Activated CD8-positive, alpha-beta memory T cell treated with anti-CD3 and anti-CD28 coated beads, Interleukin-2, amount 10 ng/mL, durations not matched to agents 7 days and 5 days (primary cell): ENCODE results near the gene ATP2C2. TPM values are rescaled to one million over a fixed set of nuclear protein-coding genes. Genes with fewer than 3 reads are reported as not detected.

Source experiments
- ATAC-seq: fragments of 150-1000 bp; cut with Tn5 transposase; one replicate; pipeline ENCODE4 v1.10.0; 2021; ENCODE audit warnings: moderate library complexity
- CTCF ChIA-PET: fragments of 350-600 bp; sonication (Branson Sonifier 250); formaldehyde crosslinking; loops from one replicate; lab custom pipeline; 2021; ENCODE audit warnings: antibody characterized with exemption; lab: Charles Lee
- DNase-seq: peaks from one replicate; pipeline ENCODE4 v3.0.0-alpha.2; 2020
- H3K27ac Mint-ChIP-seq: one replicate; pipeline ENCODE4 v1.8.0; 2021; ENCODE audit warnings: mild to moderate bottlenecking, mixed read lengths
- H3K27me3 Mint-ChIP-seq: one replicate; pipeline ENCODE4 v1.8.0; 2021; ENCODE audit warnings: mixed read lengths
- H3K36me3 Mint-ChIP-seq: one replicate; pipeline ENCODE4 v1.8.0; 2021; ENCODE audit warnings: mild to moderate bottlenecking, mixed read lengths
- H3K4me1 Mint-ChIP-seq: one replicate; pipeline ENCODE4 v1.8.0; 2021; ENCODE audit warnings: mixed read lengths
- H3K4me3 Mint-ChIP-seq: one replicate; pipeline ENCODE4 v1.8.0; 2021; ENCODE audit warnings: mild to moderate bottlenecking, moderate library complexity, mixed read lengths
- H3K9me3 Mint-ChIP-seq: one replicate; pipeline ENCODE4 v1.8.0; 2022; ENCODE audit warnings: low read depth, mixed read lengths
- total RNA-seq, 2 experiments: library from RNA; stranded (reverse); gene quantifications; one replicate each; pipeline ENCODE4 v1.2.3, GENCODE V29; 2021

The ATP2C2 gene, protein sequence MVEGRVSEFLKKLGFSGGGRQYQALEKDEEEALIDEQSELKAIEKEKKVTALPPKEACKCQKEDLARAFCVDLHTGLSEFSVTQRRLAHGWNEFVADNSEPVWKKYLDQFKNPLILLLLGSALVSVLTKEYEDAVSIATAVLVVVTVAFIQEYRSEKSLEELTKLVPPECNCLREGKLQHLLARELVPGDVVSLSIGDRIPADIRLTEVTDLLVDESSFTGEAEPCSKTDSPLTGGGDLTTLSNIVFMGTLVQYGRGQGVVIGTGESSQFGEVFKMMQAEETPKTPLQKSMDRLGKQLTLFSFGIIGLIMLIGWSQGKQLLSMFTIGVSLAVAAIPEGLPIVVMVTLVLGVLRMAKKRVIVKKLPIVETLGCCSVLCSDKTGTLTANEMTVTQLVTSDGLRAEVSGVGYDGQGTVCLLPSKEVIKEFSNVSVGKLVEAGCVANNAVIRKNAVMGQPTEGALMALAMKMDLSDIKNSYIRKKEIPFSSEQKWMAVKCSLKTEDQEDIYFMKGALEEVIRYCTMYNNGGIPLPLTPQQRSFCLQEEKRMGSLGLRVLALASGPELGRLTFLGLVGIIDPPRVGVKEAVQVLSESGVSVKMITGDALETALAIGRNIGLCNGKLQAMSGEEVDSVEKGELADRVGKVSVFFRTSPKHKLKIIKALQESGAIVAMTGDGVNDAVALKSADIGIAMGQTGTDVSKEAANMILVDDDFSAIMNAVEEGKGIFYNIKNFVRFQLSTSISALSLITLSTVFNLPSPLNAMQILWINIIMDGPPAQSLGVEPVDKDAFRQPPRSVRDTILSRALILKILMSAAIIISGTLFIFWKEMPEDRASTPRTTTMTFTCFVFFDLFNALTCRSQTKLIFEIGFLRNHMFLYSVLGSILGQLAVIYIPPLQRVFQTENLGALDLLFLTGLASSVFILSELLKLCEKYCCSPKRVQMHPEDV
- not detected for total RNA-seq

DNA sequence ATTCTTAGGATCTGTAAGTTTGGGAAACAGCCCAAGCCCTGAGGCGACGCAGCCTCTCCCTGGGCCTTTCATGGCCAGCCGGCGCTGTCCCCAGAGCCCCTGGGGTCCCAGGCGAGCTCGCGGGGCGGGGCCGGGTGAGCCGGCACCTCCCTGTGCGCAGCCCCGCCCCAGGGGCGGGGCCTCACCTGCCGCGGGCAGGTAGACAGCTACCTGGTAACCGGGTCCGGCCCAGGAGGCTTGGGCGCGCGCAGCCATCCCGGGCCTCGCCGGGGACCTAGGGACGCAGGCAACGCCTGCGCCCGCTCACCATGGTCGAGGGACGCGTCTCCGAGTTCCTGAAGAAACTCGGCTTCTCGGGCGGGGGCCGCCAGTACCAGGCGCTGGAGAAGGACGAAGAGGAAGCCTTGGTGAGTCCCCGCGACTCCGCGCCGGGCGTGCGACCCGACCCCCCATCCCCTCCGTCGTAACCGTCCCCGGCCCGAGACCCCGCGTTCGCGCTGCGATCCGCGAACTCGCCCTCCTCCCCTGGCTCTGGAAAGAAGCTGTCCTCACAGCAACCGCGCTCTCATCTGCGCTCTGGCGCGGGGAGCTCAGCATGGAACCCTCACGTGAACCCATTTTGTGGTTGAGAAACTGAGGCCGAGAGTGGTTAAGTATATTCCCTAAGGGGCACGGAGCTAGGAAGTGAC lies at the start of gene ATP2C2:
Gene ATP2C2 (plus strand): TSS at position 231 of the 689 bp plus-strand sequence. CDS start 78 bp downstream, at position 309.
- Mint-ChIP-seq H3K36me3 (no peaks in the 10 kb centered on the region), H3K27me3 (peaks cover 66% of the 10 kb centered on the region), H3K27ac (no peak within 1 kb of the TSS), H3K4me3 (no peak within 1 kb of the TSS), H3K9me3 (no peaks in the 10 kb centered on the region), H3K4me1 (peaks cover 6% of the 10 kb centered on the region)
- no peak for ATAC-seq
- CTCF ChIA-PET: interaction anchor here (0.8 to 1.2 kb wide), 2 partner anchors 91 to 138 kb away, joined by 3 to 4 read pairs; no protein-coding TSS in a partner anchor
- no peak for DNase-seq

DNA sequence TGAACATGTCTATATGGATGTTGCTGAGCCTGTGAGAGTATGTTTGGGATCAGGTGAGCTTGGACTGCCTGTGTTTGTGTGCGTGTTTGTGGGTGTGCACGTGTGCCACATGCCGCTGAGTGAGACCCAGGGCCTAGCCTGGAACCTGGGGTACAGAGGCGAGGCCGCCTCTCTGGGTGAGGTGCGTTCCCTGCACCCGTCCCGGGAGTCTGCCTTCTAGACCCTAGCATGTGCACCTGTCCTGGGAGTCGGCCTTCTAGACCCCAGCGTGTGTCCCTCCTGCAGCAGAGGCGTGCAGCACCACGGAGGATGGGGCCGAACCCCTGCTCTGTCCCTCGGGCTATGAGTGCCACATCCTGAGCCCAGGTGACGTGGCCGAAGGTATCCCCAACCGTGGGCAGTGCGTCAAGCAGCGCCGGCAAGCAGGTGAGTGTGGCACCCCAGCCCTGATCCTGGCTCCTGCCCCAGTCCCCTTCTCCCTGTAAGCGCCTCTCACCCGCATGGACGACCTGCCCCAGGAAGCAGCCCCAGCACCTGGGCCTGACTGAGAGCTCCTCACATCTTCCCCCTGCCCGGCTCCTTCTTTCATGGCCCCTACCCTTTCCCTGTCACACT lies 49.1 kb upstream of the ATP2C2 start:
- Mint-ChIP-seq H3K4me3 (no peak overlapping the region), H3K9me3 (peaks cover 4% of the 10 kb centered on the region), H3K27me3 (peaks cover 10% of the 10 kb centered on the region), H3K36me3 (no peaks in the 10 kb centered on the region), H3K4me1 (no peaks in the 10 kb centered on the region), H3K27ac (no peak overlapping the region)
- DNase-seq (no peak), ATAC-seq (no peak)
- CTCF ChIA-PET: no interaction called here

DNA sequence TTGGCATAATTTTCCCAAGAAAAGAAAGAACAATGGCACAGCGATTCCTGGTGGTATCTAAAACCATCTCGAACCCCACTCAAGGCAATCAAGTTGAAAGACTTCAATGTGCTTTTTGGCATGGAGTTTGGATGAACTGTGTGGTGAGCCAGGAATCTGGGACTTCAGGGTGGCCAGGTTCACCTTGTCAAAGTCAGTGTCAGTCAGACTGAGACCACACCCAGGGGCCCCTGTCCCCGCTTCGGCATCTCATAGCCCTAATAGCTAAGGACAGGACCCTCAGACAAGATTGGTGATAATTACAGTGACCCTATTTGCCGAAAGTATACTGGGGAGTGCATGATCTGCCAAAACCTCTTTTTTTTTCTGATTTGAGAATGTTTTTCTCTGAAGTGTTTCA lies 47.8 kb upstream of the ATP2C2 start:
- Mint-ChIP-seq H3K27me3 (peaks cover 2% of the 10 kb centered on the region), H3K27ac (no peak overlapping the region), H3K36me3 (no peaks in the 10 kb centered on the region), H3K4me1 (no peaks in the 10 kb centered on the region), H3K4me3 (no peak overlapping the region), H3K9me3 (peaks cover 4% of the 10 kb centered on the region)
- ATAC-seq (no peak), DNase-seq (no peak)
- CTCF ChIA-PET: no interaction called here

DNA sequence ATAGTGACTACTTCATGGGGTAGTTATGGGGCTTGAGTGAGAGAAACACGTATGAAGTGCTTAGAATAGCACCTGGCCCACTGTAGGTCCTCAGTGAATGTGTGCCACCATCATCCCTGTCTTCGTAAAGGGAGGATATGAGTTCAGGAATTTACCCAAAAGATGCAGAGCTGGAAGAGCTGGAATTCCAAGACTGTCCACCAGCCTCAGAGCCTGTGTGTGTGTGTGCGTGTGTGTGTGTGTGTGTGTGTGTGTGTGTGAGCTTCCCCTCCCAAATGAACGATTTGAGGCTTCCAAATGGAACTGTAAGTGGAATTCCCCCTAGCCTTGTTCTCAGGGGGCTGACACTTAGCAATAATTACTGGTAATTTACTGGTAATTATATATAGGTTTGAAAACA lies 46.4 kb upstream of the ATP2C2 start:
- CTCF ChIA-PET: no interaction called here
- Mint-ChIP-seq H3K4me3 (no peak overlapping the region), H3K27ac (no peak overlapping the region)

DNA sequence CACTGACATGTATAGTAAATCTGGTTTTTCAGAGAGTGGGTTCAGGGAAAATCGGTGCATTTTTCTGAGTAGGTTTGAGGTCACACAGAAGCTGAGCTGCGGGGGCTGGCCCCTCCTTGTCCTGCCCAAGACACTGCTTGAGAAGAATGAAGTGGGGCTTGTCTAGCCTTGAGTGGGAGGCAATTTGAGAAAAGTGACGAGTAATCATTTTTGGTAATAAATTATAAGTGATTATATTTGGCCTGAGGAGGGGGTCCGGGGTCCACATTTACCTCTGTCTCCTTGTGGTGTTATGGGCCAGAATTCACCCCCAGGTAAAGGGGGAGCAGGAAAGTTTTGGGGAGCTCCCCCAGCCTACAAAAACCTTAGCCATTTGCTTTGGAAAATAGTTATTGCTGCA lies 45.6 kb upstream of the ATP2C2 start:
- CTCF ChIA-PET: no interaction called here
- peaks cover 2% of the 10 kb centered on the region for H3K27me3 Mint-ChIP-seq
- no peak overlapping the region for H3K4me3 Mint-ChIP-seq

More for the DNA sequence above, 46.4 kb upstream of the ATP2C2 start:
- peaks cover 4% of the 10 kb centered on the region for H3K9me3 Mint-ChIP-seq
- H3K4me1 Mint-ChIP-seq: no peaks in the 10 kb centered on the region
- peaks cover 2% of the 10 kb centered on the region for H3K27me3 Mint-ChIP-seq
- ATAC-seq (no peak), DNase-seq (no peak)
- H3K36me3 Mint-ChIP-seq: no peaks in the 10 kb centered on the region

DNA sequence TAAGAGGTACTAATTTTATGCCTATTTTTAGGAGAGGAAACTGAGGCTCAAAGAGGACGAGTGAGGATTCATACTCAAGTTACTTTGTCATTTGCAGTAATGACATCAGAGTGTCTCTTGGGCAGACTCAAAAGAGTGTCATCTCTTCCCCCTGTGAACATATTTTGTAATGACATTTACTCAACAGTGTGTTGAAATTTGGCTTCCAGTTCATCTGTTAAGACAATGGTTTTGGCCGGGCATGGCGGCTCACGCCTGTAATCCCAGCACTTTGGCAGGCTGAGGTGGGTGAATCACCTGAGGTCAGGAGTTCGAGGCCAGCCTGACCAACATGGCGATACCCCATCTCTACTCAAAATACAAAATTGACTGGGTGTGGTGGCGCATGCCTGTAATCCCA lies 44.7 kb upstream of the ATP2C2 start:
- no peak for DNase-seq
- Mint-ChIP-seq H3K4me3 (no peak overlapping the region), H3K27ac (no peak overlapping the region), H3K4me1 (no peaks in the 10 kb centered on the region), H3K36me3 (no peaks in the 10 kb centered on the region), H3K9me3 (peaks cover 4% of the 10 kb centered on the region), H3K27me3 (peaks cover 2% of the 10 kb centered on the region)
- CTCF ChIA-PET: no interaction called here
- ATAC-seq: no peak

More for the DNA sequence above, 45.6 kb upstream of the ATP2C2 start:
- ATAC-seq: no peak
- Mint-ChIP-seq H3K27ac (no peak overlapping the region), H3K4me1 (no peaks in the 10 kb centered on the region), H3K36me3 (no peaks in the 10 kb centered on the region), H3K9me3 (peaks cover 4% of the 10 kb centered on the region)
- DNase-seq: no peak

DNA sequence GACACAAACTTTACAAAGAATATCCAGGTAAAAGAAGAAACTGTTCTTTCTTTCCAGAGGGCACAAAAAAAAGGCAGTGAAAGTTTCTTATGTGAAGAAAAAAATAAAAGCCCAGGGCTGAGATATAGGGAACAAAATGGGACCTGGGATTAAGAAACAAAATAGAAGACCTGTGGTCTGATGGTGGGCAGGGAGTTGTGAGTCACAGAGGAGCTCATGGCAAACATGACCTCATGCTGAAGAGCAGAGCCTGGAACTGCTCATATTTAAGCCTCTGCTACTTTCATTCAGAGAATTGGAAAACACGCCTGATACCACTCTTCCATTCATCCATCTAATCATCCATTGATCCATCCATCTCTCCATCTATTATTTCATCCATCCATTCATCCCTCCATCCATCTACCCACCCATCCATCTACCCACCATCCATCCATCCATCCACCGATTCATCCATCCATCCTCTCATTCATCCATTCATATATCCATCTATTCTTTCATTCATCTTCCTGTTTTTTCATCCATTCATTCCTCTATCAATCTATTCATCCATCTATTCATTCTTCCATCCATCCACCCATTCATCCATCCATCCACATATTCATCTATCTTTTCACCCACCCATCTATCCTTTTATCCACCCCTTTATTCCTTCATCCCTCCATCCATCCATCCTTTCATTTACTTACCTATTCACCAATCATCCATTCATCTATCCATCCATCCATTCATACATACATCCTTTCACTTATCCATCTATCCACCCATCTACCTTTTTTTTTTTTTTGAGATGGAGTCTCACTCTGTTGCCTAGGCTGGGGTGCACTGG lies 43.7 kb upstream of the ATP2C2 start:
- no peak overlapping the region for H3K27ac Mint-ChIP-seq
- no peaks in the 10 kb centered on the region for H3K9me3 Mint-ChIP-seq
- H3K4me3 Mint-ChIP-seq: no peak overlapping the region
- no peaks in the 10 kb centered on the region for H3K4me1 Mint-ChIP-seq
- DNase-seq (no peak), ATAC-seq (no peak)
- peaks cover 2% of the 10 kb centered on the region for H3K27me3 Mint-ChIP-seq
- CTCF ChIA-PET: no interaction called here
- no peaks in the 10 kb centered on the region for H3K36me3 Mint-ChIP-seq

DNA sequence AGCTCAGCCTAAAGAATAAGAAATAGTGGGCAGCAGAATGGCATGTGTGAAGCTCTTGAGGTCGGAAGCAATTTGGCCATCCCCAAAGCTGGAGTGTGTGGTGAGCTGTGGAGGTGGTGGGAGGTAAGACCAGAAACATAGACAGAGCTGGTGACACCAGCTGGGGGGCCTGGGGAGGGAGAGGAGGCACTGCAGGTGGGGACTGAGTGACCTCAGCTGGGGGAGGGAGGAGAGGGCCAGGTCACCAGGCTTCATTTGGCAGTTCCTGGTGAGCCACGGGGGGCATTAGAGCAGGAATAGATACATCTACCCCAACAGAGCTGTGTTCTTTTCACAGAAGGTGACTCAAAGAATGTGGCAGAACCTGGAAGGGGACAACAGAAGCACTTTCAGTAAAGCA lies 41.8 kb upstream of the ATP2C2 start:
- Mint-ChIP-seq H3K36me3 (no peaks in the 10 kb centered on the region), H3K27ac (no peak overlapping the region)

DNA sequence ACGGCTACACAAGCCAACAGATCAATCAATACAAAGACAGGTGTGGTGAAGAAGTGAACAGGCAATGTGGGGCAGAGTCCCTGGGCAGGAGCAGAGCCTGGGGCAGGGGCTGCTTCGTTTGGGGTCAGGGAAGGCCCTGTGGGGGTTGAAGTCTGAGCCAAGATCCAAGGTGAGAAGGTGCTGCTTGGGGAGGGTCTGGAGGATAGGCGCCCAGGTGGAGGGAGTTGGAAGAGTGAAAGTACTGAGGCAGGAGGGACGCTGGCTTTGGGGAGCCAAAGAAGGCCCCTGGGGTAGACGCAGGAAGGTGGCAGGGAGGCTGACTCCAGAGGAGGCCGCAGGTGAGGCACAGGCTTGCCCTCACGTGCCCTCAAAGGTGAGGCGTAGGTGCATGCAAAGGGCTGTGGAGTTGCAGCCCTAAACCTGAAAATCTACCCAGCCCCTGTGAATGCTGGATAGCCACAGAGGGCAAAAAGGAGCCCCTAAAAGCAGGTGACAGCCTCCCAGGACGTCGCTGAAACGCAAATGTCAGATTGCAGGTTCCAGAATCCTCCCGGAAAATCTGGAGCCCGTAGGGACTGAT lies 40.3 kb upstream of the ATP2C2 start:
- no peak for ATAC-seq
- CTCF ChIA-PET: no interaction called here
- Mint-ChIP-seq H3K9me3 (no peaks in the 10 kb centered on the region), H3K4me1 (no peaks in the 10 kb centered on the region), H3K36me3 (no peaks in the 10 kb centered on the region), H3K4me3 (no peak overlapping the region), H3K27me3 (peaks cover 3% of the 10 kb centered on the region), H3K27ac (no peak overlapping the region)
- no peak for DNase-seq

More for the DNA sequence above, 41.8 kb upstream of the ATP2C2 start:
- CTCF ChIA-PET: no interaction called here
- H3K4me3 Mint-ChIP-seq: no peak overlapping the region
- no peaks in the 10 kb centered on the region for H3K9me3 Mint-ChIP-seq
- no peaks in the 10 kb centered on the region for H3K4me1 Mint-ChIP-seq
- H3K27me3 Mint-ChIP-seq: peaks cover 2% of the 10 kb centered on the region
- ATAC-seq (no peak), DNase-seq (no peak)

DNA sequence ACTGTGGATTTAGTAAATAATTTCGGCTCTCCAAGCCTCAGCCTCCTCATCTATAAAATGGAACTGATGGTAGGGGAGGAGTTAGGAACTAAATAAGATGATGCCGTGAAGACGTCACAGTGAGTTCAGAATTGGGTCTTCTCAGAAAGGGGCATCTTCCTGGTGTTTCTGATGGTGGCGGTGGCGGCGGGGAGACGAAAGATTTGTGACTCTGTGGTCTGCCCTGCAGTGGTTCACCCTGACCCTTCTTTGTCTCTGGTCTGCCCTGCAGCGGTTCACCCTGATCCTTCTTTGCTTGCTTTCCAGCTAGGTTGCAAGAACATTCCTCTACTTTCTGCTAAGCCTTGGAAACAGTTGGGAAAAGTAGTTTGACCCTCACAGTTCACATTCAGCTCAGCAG lies 39.3 kb upstream of the ATP2C2 start:
- DNase-seq (no peak), ATAC-seq (no peak)
- CTCF ChIA-PET: no interaction called here
- peaks cover 3% of the 10 kb centered on the region for H3K27me3 Mint-ChIP-seq
- no peaks in the 10 kb centered on the region for H3K9me3 Mint-ChIP-seq
- H3K36me3 Mint-ChIP-seq: no peaks in the 10 kb centered on the region
- no peak overlapping the region for H3K4me3 Mint-ChIP-seq
- H3K27ac Mint-ChIP-seq: no peak overlapping the region
- no peaks in the 10 kb centered on the region for H3K4me1 Mint-ChIP-seq

DNA sequence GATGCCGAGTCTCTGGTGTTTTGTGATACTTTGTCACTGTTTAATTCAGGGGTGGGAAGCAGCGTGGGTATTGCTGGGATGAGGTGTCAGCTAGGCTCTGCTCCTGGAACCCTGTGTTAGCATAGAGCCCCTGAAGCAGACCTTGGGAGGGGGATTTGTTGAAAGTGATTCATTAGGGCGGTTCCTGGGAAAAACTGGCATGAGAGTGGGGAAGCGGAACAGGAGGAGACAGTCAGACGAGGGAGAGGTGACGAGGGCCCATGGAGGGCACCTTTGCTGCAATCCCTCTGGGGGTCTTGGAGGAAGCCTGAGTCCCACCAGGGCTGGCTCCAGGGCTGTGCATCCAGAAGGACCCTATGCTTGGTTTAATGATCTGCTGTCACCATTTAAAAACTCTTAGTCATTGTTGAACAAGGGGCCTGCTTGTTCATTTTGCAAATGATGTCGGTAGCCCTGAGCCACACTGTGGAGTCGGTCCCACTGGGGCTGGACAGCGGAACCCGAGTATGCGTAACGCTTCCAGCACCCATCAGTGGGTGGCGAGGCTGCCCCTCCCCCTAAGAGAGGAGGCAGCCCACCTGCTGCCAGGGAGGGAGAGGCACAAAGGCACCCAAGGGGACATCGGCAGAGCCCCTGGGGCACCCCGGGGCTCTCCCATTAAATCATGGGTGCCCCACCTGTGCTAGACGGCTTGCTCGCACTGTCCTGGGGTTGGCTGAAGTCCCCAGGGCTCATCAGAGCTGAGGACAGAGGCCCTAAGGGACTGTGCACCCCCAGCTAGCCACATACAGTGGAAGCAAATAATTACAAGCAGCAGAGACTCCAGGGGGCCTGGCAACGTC lies 38.3 kb upstream of the ATP2C2 start:
- Mint-ChIP-seq H3K9me3 (no peaks in the 10 kb centered on the region), H3K4me1 (no peaks in the 10 kb centered on the region), H3K27ac (no peak overlapping the region), H3K27me3 (peaks cover 3% of the 10 kb centered on the region), H3K4me3 (no peak overlapping the region), H3K36me3 (no peaks in the 10 kb centered on the region)
- ATAC-seq: no peak
- no peak for DNase-seq
- CTCF ChIA-PET: no interaction called here
